ENCODE data around the gene USP8. TPM values are rescaled to one million over a fixed set of nuclear protein-coding genes. Genes with fewer than 3 reads are reported as not detected.

Gene USP8
- total and polyA plus RNA-seq, 2 of the 4 experiments (the other 2 are of a cell fraction): 25.4 to 52.2 TPM

DNA sequence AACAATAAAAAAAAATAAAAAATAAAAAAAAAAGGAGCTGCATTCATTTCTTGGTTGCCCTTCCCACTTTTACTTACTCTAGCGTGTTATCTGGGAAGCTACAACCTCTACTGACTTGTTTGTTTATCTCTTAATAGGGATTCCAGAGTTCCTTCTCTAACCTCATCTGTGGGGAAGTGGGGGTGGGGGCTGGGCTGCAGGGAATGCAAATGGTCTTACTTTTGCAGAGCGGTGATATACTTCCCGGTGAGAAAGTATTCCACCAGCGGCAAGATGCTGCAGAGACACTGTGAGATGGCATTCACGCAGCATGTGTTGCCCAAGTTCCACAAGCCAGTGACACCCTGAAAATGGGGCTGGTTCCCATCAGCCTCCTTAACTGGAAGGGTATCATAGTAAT is 120.2 kb downstream of the USP8 start:
- intact Hi-C loops (cut with micrococcal nuclease): no loop called here
- H2BK120ac ChIP-seq (ENCODE audit: low read depth, low read length): no peak overlapping the region
- no peak overlapping the region for H4K5ac ChIP-seq (ENCODE audit: low read depth, low read length)
- H3K23ac ChIP-seq (ENCODE audit: low read depth, low read length): peak overlapping the region; percentile 29; the same call in 1 of the 2 replicates
- H3K9ac ChIP-seq (ENCODE audit: low read depth, low read length): no peak overlapping the region
- no peaks in the 10 kb centered on the region for H4K20me1 ChIP-seq (ENCODE audit: insufficient read depth, low read length)
- TF ChIP-seq CHD1 (IDR thresholded peaks at IDR 0.05; ENCODE audit: low read depth, low read length) (no peak), MAFK (IDR thresholded peaks at IDR 0.05; ENCODE audit: low read depth, low read length) (no peak), FOS (IDR thresholded peaks at IDR 0.05; ENCODE audit: low read depth, low read length) (no peak), RCOR1 (IDR thresholded peaks at IDR 0.05; ENCODE audit: insufficient replicate concordance, low read length) (no peak), RAD21 (IDR thresholded peaks at IDR 0.05; ENCODE audit: low read length) (no peak), SMC3 (IDR thresholded peaks at IDR 0.05; ENCODE audit: low read depth, low read length) (no peak), RFX5 (IDR thresholded peaks at IDR 0.05; ENCODE audit: low read depth, low read length) (no peak), POLR2A (IDR thresholded peaks at IDR 0.05; ENCODE audit: low read depth, low read length) (no peak), MXI1 (IDR thresholded peaks at IDR 0.05; ENCODE audit: borderline replicate concordance, low read depth, low read length) (no peak), MAZ (IDR thresholded peaks at IDR 0.05; ENCODE audit: borderline replicate concordance, low read depth, low read length) (no peak), NFE2L2 (IDR thresholded peaks at IDR 0.05; ENCODE audit: low read depth, low read length) (no peak)
- TF ChIP-seq, protein P1, sequence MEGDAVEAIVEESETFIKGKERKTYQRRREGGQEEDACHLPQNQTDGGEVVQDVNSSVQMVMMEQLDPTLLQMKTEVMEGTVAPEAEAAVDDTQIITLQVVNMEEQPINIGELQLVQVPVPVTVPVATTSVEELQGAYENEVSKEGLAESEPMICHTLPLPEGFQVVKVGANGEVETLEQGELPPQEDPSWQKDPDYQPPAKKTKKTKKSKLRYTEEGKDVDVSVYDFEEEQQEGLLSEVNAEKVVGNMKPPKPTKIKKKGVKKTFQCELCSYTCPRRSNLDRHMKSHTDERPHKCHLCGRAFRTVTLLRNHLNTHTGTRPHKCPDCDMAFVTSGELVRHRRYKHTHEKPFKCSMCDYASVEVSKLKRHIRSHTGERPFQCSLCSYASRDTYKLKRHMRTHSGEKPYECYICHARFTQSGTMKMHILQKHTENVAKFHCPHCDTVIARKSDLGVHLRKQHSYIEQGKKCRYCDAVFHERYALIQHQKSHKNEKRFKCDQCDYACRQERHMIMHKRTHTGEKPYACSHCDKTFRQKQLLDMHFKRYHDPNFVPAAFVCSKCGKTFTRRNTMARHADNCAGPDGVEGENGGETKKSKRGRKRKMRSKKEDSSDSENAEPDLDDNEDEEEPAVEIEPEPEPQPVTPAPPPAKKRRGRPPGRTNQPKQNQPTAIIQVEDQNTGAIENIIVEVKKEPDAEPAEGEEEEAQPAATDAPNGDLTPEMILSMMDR (conservative IDR thresholded peaks at IDR 0.05; ENCODE audit: low read depth, low read length): no peak
- TF ChIP-seq, protein P2, sequence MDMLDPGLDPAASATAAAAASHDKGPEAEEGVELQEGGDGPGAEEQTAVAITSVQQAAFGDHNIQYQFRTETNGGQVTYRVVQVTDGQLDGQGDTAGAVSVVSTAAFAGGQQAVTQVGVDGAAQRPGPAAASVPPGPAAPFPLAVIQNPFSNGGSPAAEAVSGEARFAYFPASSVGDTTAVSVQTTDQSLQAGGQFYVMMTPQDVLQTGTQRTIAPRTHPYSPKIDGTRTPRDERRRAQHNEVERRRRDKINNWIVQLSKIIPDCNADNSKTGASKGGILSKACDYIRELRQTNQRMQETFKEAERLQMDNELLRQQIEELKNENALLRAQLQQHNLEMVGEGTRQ (IDR thresholded peaks at IDR 0.05; ENCODE audit: low read depth, low read length): no peak
- H3K27me3 ChIP-seq (ENCODE audit: control insufficient read depth, insufficient read depth, low read length): no peaks in the 10 kb centered on the region
- no peak overlapping the region for H2AK9ac ChIP-seq (replicated peaks; ENCODE audit: low read depth, low read length, poor library complexity)
- BruUV-seq (replicated peaks): no TSS peak
- peaks cover 3% of the 10 kb centered on the region; the same call in 1 of the 2 replicates for H3K9me1 ChIP-seq (ENCODE audit: insufficient read depth, low read length)
- no peak overlapping the region; the same call in 1 of the 2 replicates for H3K4ac ChIP-seq (ENCODE audit: low read depth, low read length)
- H3K18ac ChIP-seq (ENCODE audit: low read depth, low read length): no peak overlapping the region
- H3K4me2 ChIP-seq (ENCODE audit: low read depth, low read length): no peak overlapping the region
- CTCF ChIA-PET: no interaction called here
- H2BK20ac ChIP-seq (ENCODE audit: low read depth, low read length): peak overlapping the region; percentile 16; the same call in 1 of the 2 replicates
- no peak overlapping the region for H3K56ac ChIP-seq (ENCODE audit: extremely low read depth, insufficient read depth, low read length)
- no peak for DNase-seq
- no peak overlapping the region for H2BK15ac ChIP-seq (ENCODE audit: low read depth, low read length)
- H3K36me3 ChIP-seq (ENCODE audit: control insufficient read depth, insufficient read depth, low read length): no peaks in the 10 kb centered on the region
- dilution Hi-C loops (cut with HindIII; ENCODE audit: low sequenced_read_pairs, unreplicated experiment): no loop called here
- H4K91ac ChIP-seq (ENCODE audit: insufficient read depth, low read depth, low read length): no peak overlapping the region
- H3K4me1 ChIP-seq (ENCODE audit: control insufficient read depth, insufficient read depth, low read length): peaks cover 9% of the 10 kb centered on the region
- H2AFZ ChIP-seq (replicated peaks; ENCODE audit: low read length, poor library complexity): peak overlapping the region; percentile 27
- POLR2A ChIA-PET (ENCODE audit: unreplicated experiment): no interaction called here
- no peak overlapping the region for H3K4me3 ChIP-seq (ENCODE audit: insufficient read depth, low read depth, low read length)
- in situ Hi-C loops (cut with MboI; ENCODE audit: low sequenced_read_pairs): no loop called here
- H3K27ac ChIP-seq (ENCODE audit: insufficient read depth, low read length): no peak overlapping the region
- no peaks in the 10 kb centered on the region for H3K9me3 ChIP-seq (ENCODE audit: control insufficient read depth, insufficient read depth, low read length)
- H2AK5ac ChIP-seq (ENCODE audit: low read depth, low read length): no peak overlapping the region
- H2BK5ac ChIP-seq (ENCODE audit: low read depth, low read length, poor library complexity, severe bottlenecking): no peak overlapping the region
- WGBS, 2 experiments (ENCODE audit: extremely low coverage in 2 of 2, insufficient read length in 1 of 2): 58% methylated on average over 3 of the region's 5 CpGs; no CpG with 5 or more reads in 1 of the 2 experiments
- H4K8ac ChIP-seq (ENCODE audit: low read depth in 2 of 2, low read length in 2 of 2): peak overlapping the region in 1 of 2 experiments; percentile 53; a peak in 1 of 4 replicates
- peak overlapping the region; percentile 16; the same call in 1 of the 2 replicates for H3K14ac ChIP-seq (replicated peaks; ENCODE audit: low read depth, low read length)
- ATAC-seq (ENCODE audit: low read depth): peak; percentile 38; the same call in 1 of the 2 replicates
- H3K79me1 ChIP-seq (ENCODE audit: low read depth in 1 of 2, low read length in 2 of 2): no peaks in the 10 kb centered on the region
